Glutamatergic neuron (in vitro differentiated cells): ENCODE results near the gene MCHR2. TPM values are rescaled to one million over a fixed set of nuclear protein-coding genes. Genes with fewer than 3 reads are reported as not detected.

Experiments used
- DNase-seq: peaks from one replicate; pipeline ENCODE4 v3.0.0; 2022
- H3K27ac Mint-ChIP-seq: one replicate; pipeline ENCODE4 v1.8.0; 2020; ENCODE audit warnings: mild to moderate bottlenecking, mixed read lengths, inconsistent platforms; ENCODE audit not compliant: unreplicated experiment
- H3K27me3 Mint-ChIP-seq: one replicate; pipeline ENCODE4 v1.8.0; 2020; ENCODE audit warnings: mild to moderate bottlenecking, moderate library complexity, mixed read lengths, inconsistent platforms; ENCODE audit not compliant: unreplicated experiment
- H3K36me3 Mint-ChIP-seq: one replicate; pipeline ENCODE4 v1.8.0; 2020; ENCODE audit warnings: mild to moderate bottlenecking, mixed read lengths, inconsistent platforms; ENCODE audit not compliant: unreplicated experiment
- H3K4me1 Mint-ChIP-seq: one replicate; pipeline ENCODE4 v1.8.0; 2020; ENCODE audit warnings: mild to moderate bottlenecking, low read depth, mixed read lengths, inconsistent platforms; ENCODE audit not compliant: unreplicated experiment
- H3K4me3 Mint-ChIP-seq: one replicate; pipeline ENCODE4 v1.8.0; 2020; ENCODE audit warnings: mild to moderate bottlenecking, mixed read lengths, inconsistent platforms; ENCODE audit not compliant: unreplicated experiment
- H3K9me3 Mint-ChIP-seq: one replicate; pipeline ENCODE4 v1.8.0; 2020; ENCODE audit warnings: mild to moderate bottlenecking, moderate library complexity, mixed read lengths, inconsistent platforms; ENCODE audit not compliant: unreplicated experiment
- CTCF ChIP-seq: fragments of 200-600 bp; sonication (generic); IDR thresholded peaks from one replicate; pipeline ENCODE4 v1.5.0; 2021; ENCODE audit not compliant: partially characterized antibody, unreplicated experiment
- total RNA-seq: library from RNA; stranded (reverse); fragmentation: NEBNext Ultra II Directional; extraction: Animal tissue kit (Norgen Biotek cat#: 25700); gene quantifications from one replicate; pipeline ENCODE4 v1.2.1, GENCODE V29; 2021; ENCODE audit not compliant: unreplicated experiment

Gene MCHR2
- total RNA-seq, 1 donor from 2014 or later: not detected

GRCh38 chr6:99951016-99951805, 42.8 kb downstream of the MCHR2 start:
- Mint-ChIP-seq H3K27me3 (no peaks in the 10 kb centered on the region), H3K36me3 (no peaks in the 10 kb centered on the region)

GRCh38 chr6:99946005-99946404, 48.0 kb downstream of the MCHR2 start:
- peaks cover 2% of the 10 kb centered on the region for H3K4me1 Mint-ChIP-seq
- no peak for DNase-seq

More at GRCh38 chr6:99951016-99951805, 42.8 kb downstream of the MCHR2 start:
- Mint-ChIP-seq H3K27ac (no peak overlapping the region), H3K4me1 (no peaks in the 10 kb centered on the region), H3K9me3 (no peaks in the 10 kb centered on the region), H3K4me3 (no peak overlapping the region)
- TF ChIP-seq CTCF: no peak
- no peak for DNase-seq

GRCh38 chr6:99943846-99944245, 50.2 kb downstream of the MCHR2 start:
- Mint-ChIP-seq H3K4me1 (peaks cover 2% of the 10 kb centered on the region), H3K27me3 (peaks cover 1% of the 10 kb centered on the region), H3K9me3 (peaks cover 3% of the 10 kb centered on the region), H3K27ac (no peak overlapping the region), H3K4me3 (no peak overlapping the region), H3K36me3 (no peaks in the 10 kb centered on the region)
- no peak for TF ChIP-seq CTCF
- no peak for DNase-seq

More at GRCh38 chr6:99946005-99946404, 48.0 kb downstream of the MCHR2 start:
- no peak overlapping the region for H3K4me3 Mint-ChIP-seq
- peaks cover under 1% of the 10 kb centered on the region for H3K9me3 Mint-ChIP-seq
- H3K27ac Mint-ChIP-seq: no peak overlapping the region
- H3K36me3 Mint-ChIP-seq: no peaks in the 10 kb centered on the region
- no peaks in the 10 kb centered on the region for H3K27me3 Mint-ChIP-seq
- no peak for TF ChIP-seq CTCF

- no peak for DNase-seq
- Mint-ChIP-seq H3K4me3 (no peak overlapping the region), H3K27ac (no peak overlapping the region), H3K36me3 (no peaks in the 10 kb centered on the region), H3K4me1 (peaks cover 2% of the 10 kb centered on the region), H3K27me3 (peaks cover 1% of the 10 kb centered on the region), H3K9me3 (peaks cover 3% of the 10 kb centered on the region)
- no peak for TF ChIP-seq CTCF
Measured at GRCh38 chr6:99940582-99940981, 53.4 kb downstream of the MCHR2 start.

- Mint-ChIP-seq H3K27me3 (no peaks in the 10 kb centered on the region), H3K27ac (no peak overlapping the region), H3K9me3 (no peaks in the 10 kb centered on the region)
Measured at GRCh38 chr6:99933129-99933528, 60.9 kb downstream of the MCHR2 start.

More at GRCh38 chr6:99933129-99933528, 60.9 kb downstream of the MCHR2 start:
- DNase-seq: no peak
- no peak for TF ChIP-seq CTCF
- no peaks in the 10 kb centered on the region for H3K36me3 Mint-ChIP-seq
- H3K4me1 Mint-ChIP-seq: no peaks in the 10 kb centered on the region
- H3K4me3 Mint-ChIP-seq: no peak overlapping the region
